Effector memory CD8-positive, alpha-beta T cell (primary cell): ENCODE data around the gene DENND2C.

ENCODE experiments used
- ATAC-seq: fragments of 150-1000 bp; cut with Tn5 transposase; replicated peaks from 2 replicates; pipeline ENCODE4 v1.10.0; 2021; ENCODE audit warnings: mild to moderate bottlenecking, moderate library complexity
- DNase-seq, 3 experiments: peaks; one replicate each; pipeline ENCODE4 v3.0.0; 2021
- H3K27ac Mint-ChIP-seq, 2 donors: one replicate each; pipeline ENCODE4 v1.8.0; 2022; ENCODE audit warnings: mild to moderate bottlenecking in 2 of 2, mixed read lengths in 2 of 2, moderate library complexity in 2 of 2
- H3K27me3 Mint-ChIP-seq, 2 donors: one replicate each; pipeline ENCODE4 v1.8.0; 2022; ENCODE audit warnings: mixed read lengths in 2 of 2
- H3K36me3 Mint-ChIP-seq: one replicate; pipeline ENCODE4 v1.8.0; 2022; ENCODE audit warnings: mild to moderate bottlenecking, moderate library complexity, mixed read lengths; ENCODE audit not compliant: insufficient read depth
- H3K4me1 Mint-ChIP-seq, 2 donors: one replicate each; pipeline ENCODE4 v1.8.0; 2022; ENCODE audit warnings: low read depth in 2 of 2, mixed read lengths in 2 of 2
- H3K4me3 Mint-ChIP-seq, 2 donors: one replicate each; pipeline ENCODE4 v1.8.0; 2022; ENCODE audit warnings: mild to moderate bottlenecking in 2 of 2, mixed read lengths in 2 of 2, moderate library complexity in 2 of 2
- H3K9me3 Mint-ChIP-seq, 2 donors: one replicate each; pipeline ENCODE4 v1.8.0; 2022; ENCODE audit warnings: mixed read lengths in 2 of 2

Gene DENND2C

DNA sequence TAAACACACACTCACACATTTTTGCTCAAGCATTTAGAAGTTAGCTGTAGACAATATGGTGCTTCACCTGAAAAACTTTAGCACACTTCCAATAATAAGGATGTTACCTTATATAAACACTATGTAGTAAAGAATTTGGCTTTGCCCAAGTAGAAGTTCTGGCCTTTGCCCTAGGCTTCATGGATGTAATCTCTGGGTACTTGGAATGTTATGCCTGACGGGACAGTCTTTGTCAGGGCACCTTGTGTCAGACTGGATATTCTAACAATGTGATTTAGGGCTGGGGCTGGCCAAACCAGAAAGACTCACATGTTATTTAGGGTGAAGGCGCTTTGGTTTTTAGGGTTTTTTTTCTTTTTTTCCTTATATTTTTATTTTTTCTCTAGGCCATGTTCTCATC lies 124.1 kb downstream of the DENND2C start:
- no peaks in the 10 kb centered on the region for H3K9me3 Mint-ChIP-seq

DNA sequence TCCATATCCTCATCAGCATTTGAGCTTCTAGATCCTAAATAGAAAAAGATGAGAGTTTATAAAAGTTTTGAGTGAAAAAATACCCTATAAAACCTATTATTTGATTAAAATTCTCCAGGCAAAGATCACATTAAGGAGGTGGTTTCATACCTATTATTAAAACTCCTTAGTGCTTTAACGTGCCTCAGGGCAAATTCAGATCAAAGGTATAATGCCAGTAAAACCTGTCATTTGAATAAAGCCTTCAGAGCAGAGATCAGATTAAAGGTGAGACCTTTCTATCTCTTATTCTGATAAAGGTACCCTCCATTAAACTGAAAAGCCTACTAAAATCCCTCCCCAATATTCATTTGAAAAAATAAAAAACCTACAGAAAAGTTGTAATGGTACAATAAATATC lies 124.5 kb downstream of the DENND2C start:
- DNase-seq (no peak), ATAC-seq (no peak)
- Mint-ChIP-seq H3K27ac (no peak overlapping the region), H3K9me3 (no peaks in the 10 kb centered on the region), H3K4me3 (no peak overlapping the region), H3K4me1 (no peaks in the 10 kb centered on the region), H3K27me3 (peaks cover 0 to 9% of the 10 kb centered on the region in 2 donors), H3K36me3 (no peaks in the 10 kb centered on the region)

More for the DNA sequence above, 124.1 kb downstream of the DENND2C start:
- no peak overlapping the region for H3K27ac Mint-ChIP-seq
- no peaks in the 10 kb centered on the region for H3K4me1 Mint-ChIP-seq
- H3K27me3 Mint-ChIP-seq, result peaks cover 0 to 9% of the 10 kb centered on the region in 2 donors
- DNase-seq, result no peak
- H3K4me3 Mint-ChIP-seq, result no peak overlapping the region
- H3K36me3 Mint-ChIP-seq, result no peaks in the 10 kb centered on the region
- no peak for ATAC-seq

DNA sequence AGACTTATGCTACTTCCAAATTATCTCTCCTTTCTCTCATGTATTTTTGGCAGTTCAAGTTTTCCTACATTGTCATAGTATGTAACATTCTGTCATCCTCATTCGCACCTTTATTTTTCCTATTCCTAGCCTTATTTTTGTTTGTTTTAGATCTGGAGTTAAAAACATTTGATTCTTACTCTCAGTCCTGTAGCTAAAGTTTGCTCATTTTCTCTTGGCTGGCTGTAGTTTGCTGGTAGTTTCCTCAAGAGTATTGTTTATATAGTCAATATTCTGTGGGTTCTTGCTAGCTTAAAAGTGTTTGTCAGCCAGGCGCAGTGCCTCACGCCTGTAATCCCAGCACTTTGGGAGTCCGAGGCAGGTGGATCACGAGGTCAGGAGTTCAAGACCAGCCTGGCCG lies 129.0 kb downstream of the DENND2C start:
- ATAC-seq (no peak), DNase-seq (no peak)
- Mint-ChIP-seq H3K36me3 (no peaks in the 10 kb centered on the region), H3K4me3 (no peak overlapping the region), H3K4me1 (no peaks in the 10 kb centered on the region), H3K27ac (peak overlapping the region in 1 of 2 donors; percentile 5), H3K9me3 (no peaks in the 10 kb centered on the region), H3K27me3 (peaks cover 0 to 5% of the 10 kb centered on the region in 2 donors)

DNA sequence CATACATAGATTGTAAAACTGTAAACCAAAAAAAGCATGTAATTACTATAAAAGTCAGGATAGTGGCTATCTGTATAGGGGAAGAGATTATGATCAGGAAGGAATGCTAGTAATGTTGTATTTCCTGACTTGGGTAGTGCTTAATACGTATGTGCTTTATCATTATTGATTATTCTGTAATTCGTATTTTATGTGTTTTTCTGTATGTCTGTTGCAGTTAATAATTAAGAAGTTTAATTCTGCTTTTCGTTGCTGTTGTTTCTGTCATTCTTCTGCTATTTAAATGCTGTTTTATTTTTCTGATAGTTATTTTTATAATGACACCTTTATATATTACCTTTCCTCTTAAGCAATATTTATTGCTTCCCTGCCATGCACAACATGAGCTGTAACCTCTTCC lies 129.6 kb downstream of the DENND2C start:
- Mint-ChIP-seq H3K9me3 (no peaks in the 10 kb centered on the region), H3K36me3 (no peaks in the 10 kb centered on the region), H3K27ac (peak overlapping the region in 1 of 2 donors; percentile 5), H3K27me3 (peaks cover 0 to 5% of the 10 kb centered on the region in 2 donors), H3K4me1 (no peaks in the 10 kb centered on the region), H3K4me3 (no peak overlapping the region)
- DNase-seq (no peak), ATAC-seq (no peak)

DNA sequence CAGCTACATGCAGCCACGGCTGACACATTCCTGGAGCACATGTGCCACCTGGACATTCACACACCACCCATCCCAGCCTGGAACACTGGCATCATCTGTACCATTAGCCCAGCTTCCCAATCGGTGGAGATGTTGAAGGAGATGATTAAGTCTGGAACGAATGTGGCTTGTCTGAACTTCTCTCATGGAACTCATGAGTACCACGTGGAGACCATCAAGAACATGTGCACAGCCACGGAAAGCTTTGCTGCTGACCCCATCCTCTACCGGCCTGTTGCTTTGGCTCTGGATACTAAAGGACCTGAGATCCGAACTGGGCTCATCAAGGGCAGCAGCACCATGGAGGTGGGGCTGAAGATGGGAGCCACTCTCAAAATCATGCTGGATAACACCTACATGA lies 133.8 kb downstream of the DENND2C start:
- Mint-ChIP-seq H3K27ac (no peak overlapping the region), H3K36me3 (no peaks in the 10 kb centered on the region), H3K4me1 (no peaks in the 10 kb centered on the region), H3K4me3 (no peak overlapping the region), H3K27me3 (peaks cover 0 to 5% of the 10 kb centered on the region in 2 donors), H3K9me3 (no peaks in the 10 kb centered on the region)
- no peak for ATAC-seq
- DNase-seq, result no peak

DNA sequence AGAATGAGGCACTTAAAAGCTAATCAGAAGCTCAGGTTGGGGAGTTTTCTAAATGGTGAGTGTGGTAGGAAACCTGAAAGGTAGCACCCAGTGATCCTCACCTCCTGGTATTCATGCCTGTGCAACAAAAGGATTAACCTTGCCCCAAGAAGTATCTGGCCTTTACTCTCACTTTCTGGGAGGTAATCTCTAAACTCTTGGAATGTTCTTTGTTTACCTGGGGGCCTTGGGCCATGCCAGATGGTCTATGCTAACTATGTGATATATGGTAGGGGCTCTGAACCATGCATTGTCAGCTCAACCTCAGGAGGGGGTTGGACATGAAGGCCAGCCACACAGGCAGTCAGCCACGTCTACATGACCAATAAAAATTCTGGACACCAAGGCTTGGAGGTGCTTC lies 134.4 kb downstream of the DENND2C start:
- peaks cover 0 to 5% of the 10 kb centered on the region in 2 donors for H3K27me3 Mint-ChIP-seq
- H3K27ac Mint-ChIP-seq, result no peak overlapping the region
- DNase-seq (no peak), ATAC-seq (no peak)
- no peak overlapping the region for H3K4me3 Mint-ChIP-seq
- H3K36me3 Mint-ChIP-seq, result no peaks in the 10 kb centered on the region
- H3K4me1 Mint-ChIP-seq, result no peaks in the 10 kb centered on the region
- no peaks in the 10 kb centered on the region for H3K9me3 Mint-ChIP-seq
